ENCODE measurements around the gene RAP1GAP2.

RAP1GAP2 gene

GRCh38 chr17:2936771-2937321 is 140.6 kb downstream of the RAP1GAP2 start:
- Histone ChIP-seq H3K9me3 (ENCODE audit: control insufficient read depth, low read length) (no peaks in the 10 kb centered on the region), H3K36me3 (ENCODE audit: control insufficient read depth, insufficient read depth, low read length) (peaks cover 8% of the 10 kb centered on the region), H3K4me3 (ENCODE audit: insufficient read depth, low read depth, low read length, poor library complexity, severe bottlenecking) (no peak overlapping the region), H3K27me3 (replicated peaks; ENCODE audit: control insufficient read depth, insufficient read depth, low read length, poor library complexity, severe bottlenecking) (no peaks in the 10 kb centered on the region), H3K4me1 (ENCODE audit: control insufficient read depth, insufficient read depth, low read length, poor library complexity, severe bottlenecking) (no peaks in the 10 kb centered on the region), H3K27ac (ENCODE audit: insufficient read depth, low read length, poor library complexity, severe bottlenecking) (no peak overlapping the region)
- no peak for DNase-seq

DNA sequence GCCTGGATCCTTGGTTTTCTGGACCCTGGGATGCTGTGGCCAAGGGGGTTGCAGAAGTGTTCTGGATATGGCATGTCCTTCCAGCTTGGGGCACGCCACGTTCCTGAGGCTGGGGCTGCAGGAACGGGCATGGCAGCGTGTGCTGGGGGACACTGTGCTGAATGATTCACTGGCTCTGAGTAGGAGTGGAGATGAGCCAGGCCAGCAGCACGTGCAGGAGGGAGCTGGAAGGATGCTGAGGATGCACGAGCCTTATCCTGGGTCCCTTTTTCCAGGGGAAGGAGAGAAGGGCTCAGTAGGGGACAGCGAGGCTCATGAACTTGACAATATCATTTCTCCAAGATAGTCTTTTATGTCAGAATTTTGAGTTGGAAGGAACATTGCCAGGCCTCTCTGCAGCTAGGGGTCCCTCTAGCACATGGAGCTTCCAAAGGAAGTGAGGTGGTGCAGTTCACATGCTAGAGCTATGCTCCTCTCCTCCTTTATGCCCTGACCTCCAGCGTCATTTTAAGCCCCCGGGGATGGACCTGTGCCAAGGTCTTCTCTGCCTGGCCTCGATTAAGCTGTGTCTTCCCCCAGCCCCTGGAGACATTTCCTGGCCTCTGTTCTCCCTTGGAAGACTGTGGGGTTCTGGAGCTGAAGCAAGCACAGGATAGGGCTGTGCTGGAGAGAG is 141.2 kb downstream of the RAP1GAP2 start:
- H3K27me3 ChIP-seq (replicated peaks; ENCODE audit: control insufficient read depth, insufficient read depth, low read length, poor library complexity, severe bottlenecking): no peaks in the 10 kb centered on the region
- peaks cover 8% of the 10 kb centered on the region for H3K36me3 ChIP-seq (ENCODE audit: control insufficient read depth, insufficient read depth, low read length)
- H3K27ac ChIP-seq (ENCODE audit: insufficient read depth, low read length, poor library complexity, severe bottlenecking): no peak overlapping the region
- no peak overlapping the region for H3K4me3 ChIP-seq (ENCODE audit: insufficient read depth, low read depth, low read length, poor library complexity, severe bottlenecking)
- DNase-seq: no peak
- H3K4me1 ChIP-seq (ENCODE audit: control insufficient read depth, insufficient read depth, low read length, poor library complexity, severe bottlenecking): no peaks in the 10 kb centered on the region
- H3K9me3 ChIP-seq (ENCODE audit: control insufficient read depth, low read length): no peaks in the 10 kb centered on the region

DNA sequence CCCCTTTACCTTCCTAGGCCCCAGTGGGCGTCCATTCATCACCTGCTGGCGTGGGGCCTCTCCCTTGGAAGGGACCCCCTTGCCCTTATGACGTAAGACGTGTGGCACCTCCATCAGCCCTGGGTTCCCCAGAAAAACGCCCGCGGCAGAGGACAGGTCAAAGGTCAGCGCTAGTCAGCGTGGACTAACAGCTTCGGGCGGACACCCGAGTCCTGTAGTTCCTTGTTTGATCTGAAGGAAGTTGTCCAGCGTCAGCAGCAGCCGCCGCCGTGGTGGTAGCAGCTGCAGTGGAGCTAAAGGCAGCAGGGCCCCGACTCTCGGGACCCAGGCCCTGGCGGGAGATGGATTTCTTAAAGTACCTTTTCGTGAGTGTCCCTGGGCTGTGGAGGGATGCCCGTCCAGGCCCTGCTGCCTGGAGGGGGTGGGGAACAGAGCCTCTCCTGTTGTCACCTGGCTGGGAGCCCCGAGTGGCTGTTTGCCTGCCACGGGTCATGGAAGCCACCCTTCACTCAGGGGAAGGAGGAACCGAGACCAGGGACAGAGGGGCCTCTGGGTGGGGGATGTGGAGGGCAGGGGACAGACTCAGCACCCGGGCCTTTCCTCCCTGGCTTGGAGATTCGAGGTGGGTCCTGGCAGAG is 143.6 kb downstream of the RAP1GAP2 start:
- Histone ChIP-seq H3K9me3 (ENCODE audit: control insufficient read depth, low read length) (no peaks in the 10 kb centered on the region), H3K27me3 (replicated peaks; ENCODE audit: control insufficient read depth, insufficient read depth, low read length, poor library complexity, severe bottlenecking) (no peaks in the 10 kb centered on the region), H3K4me3 (ENCODE audit: insufficient read depth, low read depth, low read length, poor library complexity, severe bottlenecking) (no peak overlapping the region), H3K4me1 (ENCODE audit: control insufficient read depth, insufficient read depth, low read length, poor library complexity, severe bottlenecking) (no peaks in the 10 kb centered on the region), H3K27ac (ENCODE audit: insufficient read depth, low read length, poor library complexity, severe bottlenecking) (no peak overlapping the region), H3K36me3 (ENCODE audit: control insufficient read depth, insufficient read depth, low read length) (no peaks in the 10 kb centered on the region)
- DNase-seq: no peak

GRCh38 chr17:2940352-2940751 is 144.1 kb downstream of the RAP1GAP2 start:
- H3K4me3 ChIP-seq (ENCODE audit: insufficient read depth, low read depth, low read length, poor library complexity, severe bottlenecking): no peak overlapping the region
- DNase-seq: no peak
- no peaks in the 10 kb centered on the region for H3K36me3 ChIP-seq (ENCODE audit: control insufficient read depth, insufficient read depth, low read length)
- H3K9me3 ChIP-seq (ENCODE audit: control insufficient read depth, low read length): no peaks in the 10 kb centered on the region
- no peak overlapping the region for H3K27ac ChIP-seq (ENCODE audit: insufficient read depth, low read length, poor library complexity, severe bottlenecking)
- no peaks in the 10 kb centered on the region for H3K27me3 ChIP-seq (replicated peaks; ENCODE audit: control insufficient read depth, insufficient read depth, low read length, poor library complexity, severe bottlenecking)
- no peaks in the 10 kb centered on the region for H3K4me1 ChIP-seq (ENCODE audit: control insufficient read depth, insufficient read depth, low read length, poor library complexity, severe bottlenecking)

DNA sequence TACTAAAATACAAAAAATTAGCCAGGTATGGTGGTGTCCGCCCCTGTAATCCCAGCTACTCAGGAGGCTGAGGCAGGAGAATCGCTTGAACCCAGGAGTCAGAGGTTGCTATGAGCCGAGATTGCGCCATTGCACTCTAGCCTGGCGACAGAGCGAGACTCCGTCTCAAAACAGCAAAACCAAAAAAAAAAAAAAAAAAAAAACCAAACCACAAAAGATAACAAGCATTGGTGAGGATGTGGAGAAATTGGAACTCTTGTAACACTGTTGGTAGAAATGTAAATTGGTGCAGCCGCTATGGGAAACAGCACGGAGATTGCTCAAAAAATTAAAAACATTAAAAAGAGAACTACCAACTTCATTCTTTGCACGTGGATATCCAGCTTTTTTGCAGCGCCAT is 147.7 kb downstream of the RAP1GAP2 start:
- no peak for DNase-seq
- Histone ChIP-seq H3K27ac (ENCODE audit: insufficient read depth, low read length, poor library complexity, severe bottlenecking) (no peak overlapping the region), H3K4me3 (ENCODE audit: insufficient read depth, low read depth, low read length, poor library complexity, severe bottlenecking) (no peak overlapping the region), H3K36me3 (ENCODE audit: control insufficient read depth, insufficient read depth, low read length) (no peaks in the 10 kb centered on the region), H3K9me3 (ENCODE audit: control insufficient read depth, low read length) (no peaks in the 10 kb centered on the region), H3K27me3 (replicated peaks; ENCODE audit: control insufficient read depth, insufficient read depth, low read length, poor library complexity, severe bottlenecking) (no peaks in the 10 kb centered on the region), H3K4me1 (ENCODE audit: control insufficient read depth, insufficient read depth, low read length, poor library complexity, severe bottlenecking) (no peaks in the 10 kb centered on the region)

DNA sequence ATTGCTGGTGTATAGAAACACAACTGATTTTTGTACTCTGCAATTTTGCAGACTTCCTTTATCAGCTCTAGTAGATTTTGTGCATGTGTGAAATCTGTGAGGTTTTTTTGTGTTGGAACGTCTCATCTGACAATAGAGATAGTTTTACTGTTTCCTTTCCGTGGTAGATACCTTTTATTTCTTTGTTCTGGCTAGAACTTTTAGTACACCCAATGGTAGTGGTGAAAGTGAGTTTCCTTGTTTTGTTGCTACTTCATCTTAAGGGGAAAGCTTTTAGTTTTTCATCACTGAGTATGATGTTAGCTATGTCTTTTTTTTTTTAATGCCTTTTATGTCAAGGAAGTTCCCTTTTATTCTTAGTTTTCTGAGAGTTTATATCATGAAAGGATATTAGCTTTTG is 149.1 kb downstream of the RAP1GAP2 start:
- Histone ChIP-seq H3K4me1 (ENCODE audit: control insufficient read depth, insufficient read depth, low read length, poor library complexity, severe bottlenecking) (no peaks in the 10 kb centered on the region), H3K27ac (ENCODE audit: insufficient read depth, low read length, poor library complexity, severe bottlenecking) (no peak overlapping the region), H3K27me3 (replicated peaks; ENCODE audit: control insufficient read depth, insufficient read depth, low read length, poor library complexity, severe bottlenecking) (no peaks in the 10 kb centered on the region), H3K36me3 (ENCODE audit: control insufficient read depth, insufficient read depth, low read length) (no peaks in the 10 kb centered on the region), H3K9me3 (ENCODE audit: control insufficient read depth, low read length) (no peaks in the 10 kb centered on the region), H3K4me3 (ENCODE audit: insufficient read depth, low read depth, low read length, poor library complexity, severe bottlenecking) (no peak overlapping the region)
- DNase-seq: no peak

GRCh38 chr17:2946144-2946543 is 149.9 kb downstream of the RAP1GAP2 start:
- no peaks in the 10 kb centered on the region for H3K4me1 ChIP-seq (ENCODE audit: control insufficient read depth, insufficient read depth, low read length, poor library complexity, severe bottlenecking)
- DNase-seq: no peak
- no peak overlapping the region for H3K27ac ChIP-seq (ENCODE audit: insufficient read depth, low read length, poor library complexity, severe bottlenecking)

DNA sequence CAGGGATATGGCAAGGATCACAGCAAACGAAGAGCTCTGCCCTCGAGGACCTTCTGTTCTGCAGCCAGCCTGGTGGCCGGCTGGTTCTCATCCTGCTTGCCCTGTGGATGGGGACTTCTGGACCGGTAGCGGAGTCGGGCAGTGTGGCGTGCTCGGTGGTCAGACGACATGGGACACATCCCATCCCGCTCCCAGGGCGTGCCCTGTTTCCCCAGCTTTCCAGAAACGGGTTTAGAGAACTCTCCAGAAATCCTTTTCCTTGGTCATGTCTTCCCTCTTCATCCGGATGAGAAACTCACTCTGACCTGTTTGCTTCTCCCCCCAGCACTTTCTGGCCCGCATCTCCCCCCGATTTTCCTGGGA is 151.3 kb downstream of the RAP1GAP2 start:
- H3K9me3 ChIP-seq (ENCODE audit: control insufficient read depth, low read length): no peaks in the 10 kb centered on the region
- H3K36me3 ChIP-seq (ENCODE audit: control insufficient read depth, insufficient read depth, low read length): no peaks in the 10 kb centered on the region
- H3K4me3 ChIP-seq (ENCODE audit: insufficient read depth, low read depth, low read length, poor library complexity, severe bottlenecking): no peak overlapping the region
- H3K27ac ChIP-seq (ENCODE audit: insufficient read depth, low read length, poor library complexity, severe bottlenecking): no peak overlapping the region
- DNase-seq: no peak
- no peaks in the 10 kb centered on the region for H3K27me3 ChIP-seq (replicated peaks; ENCODE audit: control insufficient read depth, insufficient read depth, low read length, poor library complexity, severe bottlenecking)
- H3K4me1 ChIP-seq (ENCODE audit: control insufficient read depth, insufficient read depth, low read length, poor library complexity, severe bottlenecking): no peaks in the 10 kb centered on the region

More at GRCh38 chr17:2946144-2946543, 149.9 kb downstream of the RAP1GAP2 start:
- no peaks in the 10 kb centered on the region for H3K27me3 ChIP-seq (replicated peaks; ENCODE audit: control insufficient read depth, insufficient read depth, low read length, poor library complexity, severe bottlenecking)
- no peak overlapping the region for H3K4me3 ChIP-seq (ENCODE audit: insufficient read depth, low read depth, low read length, poor library complexity, severe bottlenecking)
- no peaks in the 10 kb centered on the region for H3K9me3 ChIP-seq (ENCODE audit: control insufficient read depth, low read length)
- no peaks in the 10 kb centered on the region for H3K36me3 ChIP-seq (ENCODE audit: control insufficient read depth, insufficient read depth, low read length)

DNA sequence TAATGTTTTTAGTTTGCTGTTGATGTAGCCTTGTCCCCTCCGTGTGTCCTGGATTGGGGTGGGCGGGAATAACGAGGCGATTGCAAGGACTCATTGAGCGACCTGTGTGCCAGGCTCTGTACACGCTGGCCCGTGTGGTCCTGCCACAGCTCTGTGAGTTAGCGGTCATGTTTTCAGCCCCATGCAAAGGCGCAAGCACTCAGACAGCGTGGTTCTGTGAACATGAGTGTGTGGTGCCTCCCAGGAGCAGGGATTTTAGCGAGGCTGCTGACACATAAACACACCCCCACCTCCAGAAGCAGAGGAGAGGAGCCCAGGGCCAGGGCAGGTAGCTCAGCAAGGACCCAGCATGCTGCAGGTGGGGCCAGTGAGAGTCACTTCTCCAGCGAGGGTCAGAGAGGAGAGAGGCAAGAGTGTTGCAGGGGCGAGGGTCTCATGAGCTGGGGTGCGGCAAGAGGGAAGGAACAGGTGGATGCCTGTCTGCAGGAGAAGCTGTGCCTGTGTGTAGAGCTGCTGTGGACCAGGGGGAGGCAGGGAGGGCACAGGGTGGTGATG is 151.8 kb downstream of the RAP1GAP2 start:
- H3K36me3 ChIP-seq (ENCODE audit: control insufficient read depth, insufficient read depth, low read length): no peaks in the 10 kb centered on the region
- H3K4me3 ChIP-seq (ENCODE audit: insufficient read depth, low read depth, low read length, poor library complexity, severe bottlenecking): no peak overlapping the region
- no peaks in the 10 kb centered on the region for H3K9me3 ChIP-seq (ENCODE audit: control insufficient read depth, low read length)
- H3K27me3 ChIP-seq (replicated peaks; ENCODE audit: control insufficient read depth, insufficient read depth, low read length, poor library complexity, severe bottlenecking): no peaks in the 10 kb centered on the region
- no peak overlapping the region for H3K27ac ChIP-seq (ENCODE audit: insufficient read depth, low read length, poor library complexity, severe bottlenecking)
- DNase-seq: no peak
- H3K4me1 ChIP-seq (ENCODE audit: control insufficient read depth, insufficient read depth, low read length, poor library complexity, severe bottlenecking): no peaks in the 10 kb centered on the region

Measured in effector memory CD4-positive, alpha-beta T cell (primary cell).